ENCODE results near the gene TMX3.

- TF ChIP-seq POLR2A (IDR thresholded peaks at IDR 0.05; ENCODE audit: extremely low read depth, insufficient read length): no peak
- TF ChIP-seq, protein P1, sequence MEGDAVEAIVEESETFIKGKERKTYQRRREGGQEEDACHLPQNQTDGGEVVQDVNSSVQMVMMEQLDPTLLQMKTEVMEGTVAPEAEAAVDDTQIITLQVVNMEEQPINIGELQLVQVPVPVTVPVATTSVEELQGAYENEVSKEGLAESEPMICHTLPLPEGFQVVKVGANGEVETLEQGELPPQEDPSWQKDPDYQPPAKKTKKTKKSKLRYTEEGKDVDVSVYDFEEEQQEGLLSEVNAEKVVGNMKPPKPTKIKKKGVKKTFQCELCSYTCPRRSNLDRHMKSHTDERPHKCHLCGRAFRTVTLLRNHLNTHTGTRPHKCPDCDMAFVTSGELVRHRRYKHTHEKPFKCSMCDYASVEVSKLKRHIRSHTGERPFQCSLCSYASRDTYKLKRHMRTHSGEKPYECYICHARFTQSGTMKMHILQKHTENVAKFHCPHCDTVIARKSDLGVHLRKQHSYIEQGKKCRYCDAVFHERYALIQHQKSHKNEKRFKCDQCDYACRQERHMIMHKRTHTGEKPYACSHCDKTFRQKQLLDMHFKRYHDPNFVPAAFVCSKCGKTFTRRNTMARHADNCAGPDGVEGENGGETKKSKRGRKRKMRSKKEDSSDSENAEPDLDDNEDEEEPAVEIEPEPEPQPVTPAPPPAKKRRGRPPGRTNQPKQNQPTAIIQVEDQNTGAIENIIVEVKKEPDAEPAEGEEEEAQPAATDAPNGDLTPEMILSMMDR (IDR thresholded peaks at IDR 0.05; ENCODE audit: low read depth, low read length): no peak
- TF ChIP-seq, protein P2, sequence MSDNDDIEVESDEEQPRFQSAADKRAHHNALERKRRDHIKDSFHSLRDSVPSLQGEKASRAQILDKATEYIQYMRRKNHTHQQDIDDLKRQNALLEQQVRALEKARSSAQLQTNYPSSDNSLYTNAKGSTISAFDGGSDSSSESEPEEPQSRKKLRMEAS (IDR thresholded peaks at IDR 0.05; ENCODE audit: low read depth, low read length): no peak
Measured at GRCh38 chr18:68759308-68759707, 44.4 kb upstream of the TMX3 start.

Measured in NB4 (cell line).